Endothelial cell of umbilical vein (primary cell): ENCODE data around the gene EEFSEC.

Experiments
- CTCF ChIP-seq, 2 donors: IDR thresholded peaks; 1 replicate in 1 of 2; 2 replicates in 1 of 2; pipeline ENCODE4 v1.5.1; 2011; ENCODE audit warnings: low read length in 2 of 2, mild to moderate bottlenecking in 2 of 2, moderate library complexity in 2 of 2, control low read depth in 1 of 2, inconsistent platforms in 1 of 2, low read depth in 1 of 2; ENCODE audit not compliant: insufficient read depth in 1 of 2; ENCODE audit errors: extremely low read depth in 1 of 2
- JUN ChIP-seq: IDR thresholded peaks from 2 replicates; pipeline ENCODE4 v1.6.1; 2011; ENCODE audit warnings: borderline replicate concordance, low read depth; ENCODE audit not compliant: insufficient read length, insufficient read depth
- MAX ChIP-seq: IDR thresholded peaks from 2 replicates; pipeline ENCODE4 v1.6.1; 2011; ENCODE audit not compliant: insufficient read depth, insufficient read length
- POLR2A ChIP-seq: IDR thresholded peaks from 2 replicates; pipeline ENCODE4 v1.6.1; 2012; ENCODE audit warnings: low read depth, mild to moderate bottlenecking, control low read depth, low read length
- POLR2AphosphoS5 ChIP-seq: IDR thresholded peaks from 2 replicates; pipeline ENCODE4 v1.6.1; 2012; ENCODE audit warnings: low read depth, mild to moderate bottlenecking, control low read depth, low read length, moderate library complexity; ENCODE audit not compliant: insufficient read depth

DNA sequence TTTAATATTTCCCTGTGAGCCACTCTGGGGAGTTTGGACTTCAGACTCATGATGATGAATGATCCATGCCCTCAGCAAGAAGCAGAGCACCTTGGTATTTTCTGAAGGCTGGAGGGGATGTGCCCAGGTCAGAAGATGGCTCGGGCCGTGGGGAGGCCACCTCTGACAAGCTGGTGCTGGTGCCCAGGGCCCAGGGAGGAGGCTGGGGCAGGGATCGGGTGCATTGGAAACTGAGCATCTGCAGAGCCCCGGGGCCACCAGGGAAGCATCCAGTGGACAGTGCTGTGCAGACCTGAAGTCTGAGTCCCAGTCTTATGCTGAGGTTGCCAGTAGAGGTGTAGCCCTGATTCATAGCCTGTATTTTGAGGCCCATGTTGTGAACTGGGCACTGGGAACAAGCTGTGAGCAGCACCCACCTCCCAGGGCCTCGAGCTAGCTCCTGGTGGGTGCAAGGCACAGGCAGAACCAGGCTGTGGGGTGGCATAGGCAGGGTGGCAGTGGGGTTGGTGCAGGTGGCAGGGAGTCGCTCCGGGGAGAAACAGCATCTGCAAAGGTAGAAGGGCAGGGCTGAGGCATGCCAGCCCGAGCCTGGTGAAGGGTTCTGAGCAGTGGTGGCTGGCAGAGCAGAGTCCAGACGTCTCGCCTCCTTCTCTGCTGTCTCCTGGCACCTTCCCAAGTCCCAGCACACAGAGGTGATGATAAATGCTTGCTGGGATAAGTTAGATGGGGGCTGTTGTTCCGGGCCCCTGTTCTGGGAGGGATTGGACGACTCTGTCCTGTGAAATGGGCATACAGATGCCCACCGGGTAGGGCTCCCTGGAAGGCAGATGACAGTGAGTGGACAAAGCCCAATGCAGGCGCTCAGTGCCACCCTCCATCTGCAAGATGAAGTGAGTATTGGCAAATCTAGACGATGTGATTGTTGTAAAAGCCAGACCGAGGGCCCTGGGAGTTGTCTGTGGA is 302.8 kb downstream of the EEFSEC start:
- TF ChIP-seq CTCF (IDR thresholded peaks at IDR 0.05; ENCODE audit: extremely low read depth in 1 of 2, insufficient read depth in 1 of 2, low read depth in 1 of 2, low read length in 2 of 2) = no peak
- TF ChIP-seq POLR2A = no peak
- TF ChIP-seq JUN = no peak
- no peak for TF ChIP-seq POLR2AphosphoS5
- TF ChIP-seq MAX = no peak
